Thoracic aorta (tissue), 2 donors: ENCODE results near the gene POLR3B. TPM values are rescaled to one million over a fixed set of nuclear protein-coding genes. Genes with fewer than 3 reads are reported as not detected.

Experiments used
- ATAC-seq: fragments of 150-250 bp; one replicate; pipeline ENCODE4 v1.8.0; 2017; ENCODE audit warnings: low read depth; ENCODE audit not compliant: insufficient number of reproducible peaks, low FRiP score
- DNase-seq: peaks from one replicate; pipeline ENCODE4 v3.0.0-alpha.2; 2020; ENCODE audit warnings: low spot score
- H3K27ac ChIP-seq, 2 donors: fragments of 200-600 bp; sonication (generic); 1 replicate in 1 of 2; 2 replicates in 1 of 2; pipeline ENCODE4 v1.5.1; 2016; ENCODE audit warnings: mild to moderate bottlenecking in 2 of 2, moderate library complexity in 2 of 2
- H3K27me3 ChIP-seq: fragments of 200-600 bp; sonication (generic); replicated peaks from 2 replicates; pipeline ENCODE4 v1.6.0; 2016; ENCODE audit warnings: mild to moderate bottlenecking; ENCODE audit not compliant: insufficient read depth
- H3K36me3 ChIP-seq: fragments of 200-600 bp; sonication (generic); one replicate; pipeline ENCODE4 v1.5.1; 2016
- H3K4me1 ChIP-seq, 2 donors: fragments of 200-600 bp; sonication (generic); 1 replicate in 1 of 2; 2 replicates in 1 of 2; pipeline versions ENCODE4 v1.5.1 to v1.6.0; 2016; ENCODE audit warnings: low read depth in 2 of 2, mild to moderate bottlenecking in 1 of 2; ENCODE audit not compliant: control insufficient read depth in 1 of 2
- H3K4me3 ChIP-seq: fragments of 200-600 bp; sonication (generic); 2 replicates; pipeline ENCODE4 v1.5.1; 2016; ENCODE audit warnings: mild to moderate bottlenecking
- H3K9me3 ChIP-seq: fragments of 200-600 bp; sonication (generic); 2 replicates; pipeline ENCODE4 v1.5.1; 2016
- total RNA-seq, 2 donors: library from RNA; depleted of rRNA; stranded (reverse); fragments of >200 nt; gene quantifications; one replicate each; pipeline versions ENCODE4 v1.1.0 to v1.2.3, GENCODE V29; 2016
- TF ChIP-seq, protein P1 (sequence below): fragments of 200-600 bp; sonication (generic); IDR thresholded peaks from one replicate; pipeline ENCODE4 v1.5.1; 2019; ENCODE audit warnings: antibody characterized with exemption

POLR3B gene
- total RNA-seq, 2 donors from 2014 or later, result 7.7 to 7.8 TPM

DNA sequence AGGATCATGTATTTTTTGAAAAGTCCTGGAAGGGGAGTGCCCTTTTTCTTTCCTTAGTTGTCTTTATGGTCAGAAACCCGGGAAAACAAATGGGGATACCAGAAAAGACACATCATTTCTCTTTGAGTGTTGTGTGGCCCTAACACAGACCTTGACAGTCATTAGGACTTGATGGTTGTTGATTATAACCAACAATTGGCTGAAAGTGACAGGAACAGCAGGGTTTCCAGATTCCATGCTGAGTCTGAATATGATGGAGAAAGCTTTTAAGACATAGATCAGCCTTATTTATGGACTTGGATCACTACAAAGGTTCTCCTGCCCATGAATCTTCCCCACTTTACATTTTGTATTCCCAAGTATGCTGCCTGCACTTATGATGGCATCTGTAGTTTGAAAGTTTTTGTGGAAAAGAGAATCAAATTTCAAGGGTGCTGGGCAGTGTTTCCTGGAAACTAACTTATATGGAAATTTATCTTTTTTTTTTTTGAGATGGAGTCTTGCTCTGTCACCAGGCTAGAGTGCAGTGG, 30.4 kb downstream of the POLR3B start:
- ATAC-seq (no peak), DNase-seq (no peak)
- TF ChIP-seq, protein P1, sequence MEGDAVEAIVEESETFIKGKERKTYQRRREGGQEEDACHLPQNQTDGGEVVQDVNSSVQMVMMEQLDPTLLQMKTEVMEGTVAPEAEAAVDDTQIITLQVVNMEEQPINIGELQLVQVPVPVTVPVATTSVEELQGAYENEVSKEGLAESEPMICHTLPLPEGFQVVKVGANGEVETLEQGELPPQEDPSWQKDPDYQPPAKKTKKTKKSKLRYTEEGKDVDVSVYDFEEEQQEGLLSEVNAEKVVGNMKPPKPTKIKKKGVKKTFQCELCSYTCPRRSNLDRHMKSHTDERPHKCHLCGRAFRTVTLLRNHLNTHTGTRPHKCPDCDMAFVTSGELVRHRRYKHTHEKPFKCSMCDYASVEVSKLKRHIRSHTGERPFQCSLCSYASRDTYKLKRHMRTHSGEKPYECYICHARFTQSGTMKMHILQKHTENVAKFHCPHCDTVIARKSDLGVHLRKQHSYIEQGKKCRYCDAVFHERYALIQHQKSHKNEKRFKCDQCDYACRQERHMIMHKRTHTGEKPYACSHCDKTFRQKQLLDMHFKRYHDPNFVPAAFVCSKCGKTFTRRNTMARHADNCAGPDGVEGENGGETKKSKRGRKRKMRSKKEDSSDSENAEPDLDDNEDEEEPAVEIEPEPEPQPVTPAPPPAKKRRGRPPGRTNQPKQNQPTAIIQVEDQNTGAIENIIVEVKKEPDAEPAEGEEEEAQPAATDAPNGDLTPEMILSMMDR, result no peak
- H3K4me3 ChIP-seq, result no peak overlapping the region
- no peaks in the 10 kb centered on the region for H3K4me1 ChIP-seq
- no peaks in the 10 kb centered on the region for H3K36me3 ChIP-seq
- H3K27me3 ChIP-seq, result no peaks in the 10 kb centered on the region
- H3K27ac ChIP-seq, result no peak overlapping the region
- no peaks in the 10 kb centered on the region for H3K9me3 ChIP-seq

DNA sequence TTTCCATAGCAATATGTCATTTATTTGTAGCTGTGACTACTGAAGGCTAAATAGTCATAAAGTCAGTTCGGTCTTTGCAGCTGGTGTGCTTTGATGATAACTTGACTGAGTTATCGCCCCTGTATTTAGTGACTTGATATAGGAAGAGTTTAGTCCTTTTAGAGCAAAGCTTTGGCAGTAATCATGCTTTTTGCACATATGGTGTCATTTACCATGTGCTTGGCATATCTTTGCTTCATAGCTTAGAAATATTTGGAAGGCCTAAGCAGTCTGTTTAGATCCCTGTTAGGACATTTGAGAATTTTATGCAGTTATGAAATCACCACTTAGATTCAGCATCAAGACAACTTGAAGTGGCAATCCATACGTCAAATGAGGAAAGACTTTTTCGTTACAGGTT, 31.6 kb downstream of the POLR3B start:
- Histone ChIP-seq H3K4me3 (no peak overlapping the region), H3K4me1 (no peaks in the 10 kb centered on the region), H3K27ac (no peak overlapping the region), H3K27me3 (no peaks in the 10 kb centered on the region), H3K36me3 (peaks cover 1% of the 10 kb centered on the region), H3K9me3 (no peaks in the 10 kb centered on the region)
- TF ChIP-seq, protein P1, result no peak
- DNase-seq (no peak), ATAC-seq (no peak)

DNA sequence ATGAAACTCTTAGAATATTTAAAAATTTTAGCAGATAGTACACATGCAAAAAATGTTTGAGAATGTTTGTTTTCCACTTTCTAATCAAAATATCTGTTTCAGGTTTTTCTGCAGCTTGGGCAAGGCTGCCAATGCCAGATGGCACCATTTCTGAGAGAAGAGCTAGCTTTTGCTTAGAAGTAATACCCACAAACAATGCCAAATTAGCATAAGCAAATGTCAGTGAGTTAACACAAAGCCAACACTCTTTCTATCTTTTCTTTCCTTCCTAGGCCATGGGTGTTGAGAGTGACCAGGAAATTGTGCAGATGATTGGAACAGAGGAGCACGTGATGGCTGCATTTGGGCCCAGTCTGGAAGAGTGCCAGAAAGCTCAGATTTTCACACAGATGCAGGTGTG, 35.2 kb downstream of the POLR3B start:
- no peaks in the 10 kb centered on the region for H3K27me3 ChIP-seq
- no peak overlapping the region for H3K27ac ChIP-seq
- ATAC-seq (no peak), DNase-seq (no peak)
- no peak overlapping the region for H3K4me3 ChIP-seq
- TF ChIP-seq, protein P1, result no peak
- no peaks in the 10 kb centered on the region for H3K9me3 ChIP-seq
- H3K4me1 ChIP-seq, result no peaks in the 10 kb centered on the region
- peaks cover 5% of the 10 kb centered on the region for H3K36me3 ChIP-seq

DNA sequence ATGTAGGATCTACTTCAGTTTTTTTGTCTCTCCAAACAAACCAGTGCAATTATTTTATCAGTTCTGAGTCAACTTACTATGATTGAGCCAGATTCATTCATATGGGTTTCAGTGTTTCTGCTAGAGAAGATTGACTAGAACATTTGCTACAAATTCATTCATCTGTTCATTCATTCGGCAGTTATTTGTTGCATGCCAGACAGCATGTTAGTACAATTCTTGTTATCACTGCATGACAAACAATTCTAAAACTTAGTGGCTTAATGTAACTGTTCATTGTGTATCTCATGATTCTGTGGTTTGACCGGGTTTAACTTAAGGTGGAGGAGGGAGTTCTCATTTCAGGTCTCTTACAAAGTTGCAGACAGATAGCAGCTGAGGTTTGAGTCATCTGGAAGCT, 52.3 kb downstream of the POLR3B start:
- H3K36me3 ChIP-seq, result peaks cover 8% of the 10 kb centered on the region
- no peaks in the 10 kb centered on the region for H3K27me3 ChIP-seq
- no peaks in the 10 kb centered on the region for H3K4me1 ChIP-seq
- no peak overlapping the region for H3K27ac ChIP-seq
- H3K9me3 ChIP-seq, result no peaks in the 10 kb centered on the region
- ATAC-seq (no peak), DNase-seq (no peak)
- H3K4me3 ChIP-seq, result no peak overlapping the region
- TF ChIP-seq, protein P1, result no peak

DNA sequence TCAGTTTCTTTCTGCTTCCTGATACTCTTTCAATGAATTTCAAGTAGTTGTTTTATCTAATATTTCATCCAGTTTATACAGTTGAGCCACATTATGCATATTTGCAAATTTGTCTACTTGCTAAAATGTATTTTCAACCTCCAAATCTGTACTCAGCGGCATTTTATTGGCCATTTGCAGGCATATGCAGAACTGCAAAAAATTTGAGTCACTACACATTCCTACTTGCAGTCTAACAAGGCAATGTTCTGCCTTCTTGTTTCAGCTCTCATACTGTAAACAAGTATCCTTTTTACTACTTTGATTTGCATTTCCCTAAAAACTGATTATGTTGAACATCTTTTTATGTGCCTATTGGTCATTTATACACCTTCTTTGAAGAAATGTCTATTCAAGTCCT, 55.0 kb downstream of the POLR3B start:
- Histone ChIP-seq H3K27me3 (no peaks in the 10 kb centered on the region), H3K27ac (no peak overlapping the region), H3K4me1 (no peaks in the 10 kb centered on the region), H3K9me3 (no peaks in the 10 kb centered on the region), H3K4me3 (no peak overlapping the region), H3K36me3 (peaks cover 9% of the 10 kb centered on the region)
- TF ChIP-seq, protein P1, result no peak
- ATAC-seq, result no peak
- DNase-seq, result no peak
